Measurements from ENCODE around the gene MYPN.

The MYPN gene

DNA sequence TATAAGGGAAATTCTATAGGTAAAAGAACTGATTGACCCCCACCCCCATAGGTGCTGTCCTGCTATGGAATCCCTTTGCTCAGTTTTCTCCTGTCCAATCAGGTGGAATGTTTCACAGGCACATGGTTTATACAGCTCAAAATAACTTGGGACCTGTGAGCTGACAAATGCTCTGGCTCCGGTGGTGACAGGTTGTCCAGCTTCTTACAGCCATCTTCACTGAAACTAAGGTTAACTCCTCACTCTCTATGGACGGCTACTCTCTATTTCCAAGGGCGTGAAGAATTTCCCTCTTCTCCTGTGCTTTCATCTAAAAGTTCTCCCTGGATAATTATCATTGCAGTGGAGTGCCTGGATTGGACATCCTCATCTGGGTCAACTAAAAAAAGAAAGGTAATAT lies at the start of gene MYPN:
Gene MYPN, plus strand, starts transcription at position 158 of the 400 bp plus-strand sequence. CDS start 11,951 bp downstream, outside the sequence.
- TF ChIP-seq CTCF (IDR thresholded peaks at IDR 0.05), result no peak
- no peak for DNase-seq
- H3K36me3 ChIP-seq, result no peaks in the 10 kb centered on the region
- H3K4me3 ChIP-seq, result no peak within 1 kb of the TSS
- no peaks in the 10 kb centered on the region for H3K9me3 ChIP-seq
- intact Hi-C loops (cut with DNase I; ENCODE audit: low total_unique reads), result no loop called here
- H3K4me1 ChIP-seq, result no peaks in the 10 kb centered on the region
- no peaks in the 10 kb centered on the region for H3K27me3 ChIP-seq
- no peak within 1 kb of the TSS for H3K27ac ChIP-seq

DNA sequence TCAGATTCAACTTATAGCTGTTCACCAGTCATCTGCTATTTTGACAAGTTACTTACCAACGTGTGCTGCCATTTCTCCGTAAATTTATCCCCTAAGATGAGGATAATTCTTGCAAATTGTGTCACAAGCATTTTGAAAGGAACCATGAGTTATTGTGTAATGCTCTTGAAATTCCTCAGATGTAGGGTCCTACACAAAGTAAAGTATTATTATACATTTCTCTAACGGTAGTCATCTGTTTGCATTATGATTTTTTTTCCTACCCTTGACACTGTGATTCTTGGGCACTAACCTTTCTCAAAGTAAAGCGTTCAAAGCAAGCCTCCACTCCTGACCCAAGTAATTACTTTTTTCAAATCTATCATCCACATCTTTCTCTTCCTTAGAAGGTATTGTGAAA lies 42.3 kb upstream of the MYPN start:
- H3K4me1 ChIP-seq, result peaks cover 0 to 34% (median 1%) of the 10 kb centered on the region in 4 donors
- no peak for DNase-seq
- no peaks in the 10 kb centered on the region for H3K9me3 ChIP-seq
- H3K4me3 ChIP-seq, result no peak overlapping the region
- H3K36me3 ChIP-seq, result peaks cover 0 to 11% (median 5%) of the 10 kb centered on the region in 3 donors
- intact Hi-C loops (cut with DNase I; ENCODE audit: low total_unique reads), result no loop called here
- no peak overlapping the region for H3K27ac ChIP-seq
- no peaks in the 10 kb centered on the region for H3K27me3 ChIP-seq
- TF ChIP-seq CTCF (IDR thresholded peaks at IDR 0.05), result no peak

DNA sequence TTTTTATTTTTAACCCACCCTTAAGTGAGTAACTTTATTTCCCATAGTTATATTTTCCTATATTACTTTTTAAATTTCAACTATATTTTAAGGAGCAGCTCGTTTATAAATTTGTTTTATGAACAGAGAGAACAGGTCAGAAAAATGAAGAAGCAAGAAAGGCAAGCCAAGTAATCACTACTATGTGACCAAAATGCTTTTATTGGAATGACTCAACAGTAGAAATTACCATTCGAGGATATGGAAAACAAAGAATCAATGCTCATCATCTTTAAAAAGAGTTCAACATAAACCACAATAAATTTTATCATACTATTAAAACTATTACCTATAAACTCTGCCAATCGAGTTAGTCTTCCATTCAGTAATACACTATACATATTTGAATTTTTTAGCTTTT lies 41.8 kb upstream of the MYPN start:
- no peaks in the 10 kb centered on the region for H3K27me3 ChIP-seq
- H3K27ac ChIP-seq, result no peak overlapping the region
- no peak overlapping the region for H3K4me3 ChIP-seq
- intact Hi-C loops (cut with DNase I; ENCODE audit: low total_unique reads), result no loop called here
- TF ChIP-seq CTCF (IDR thresholded peaks at IDR 0.05), result no peak
- DNase-seq, result no peak
- peaks cover 0 to 39% (median 4%) of the 10 kb centered on the region in 4 donors for H3K4me1 ChIP-seq
- peaks cover 0 to 11% (median 5%) of the 10 kb centered on the region in 3 donors for H3K36me3 ChIP-seq
- no peaks in the 10 kb centered on the region for H3K9me3 ChIP-seq

DNA sequence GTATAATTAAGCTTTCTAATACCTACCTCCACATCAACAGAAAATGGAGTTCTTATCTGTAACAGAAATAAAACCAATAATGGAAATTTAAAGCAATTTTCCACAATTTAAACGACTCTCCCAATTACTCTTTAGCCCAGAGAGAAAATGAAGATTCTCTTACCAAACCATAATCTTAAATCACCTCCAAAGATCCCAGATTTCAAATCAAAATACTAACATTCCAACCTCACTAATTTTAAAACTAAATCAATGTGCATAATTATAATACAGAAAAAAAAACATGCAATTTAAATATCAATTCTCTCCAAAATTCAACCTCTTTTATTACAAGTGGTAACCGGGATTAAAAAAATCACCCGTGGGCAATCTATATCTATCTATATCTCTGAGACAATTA lies 35.7 kb upstream of the MYPN start:
- Histone ChIP-seq H3K27ac (peak overlapping the region in 1 of 2 donors; percentile 94), H3K36me3 (peaks cover 0 to 11% (median 0%) of the 10 kb centered on the region in 3 donors), H3K9me3 (no peaks in the 10 kb centered on the region), H3K4me3 (peak overlapping the region; percentile 72 to 99), H3K27me3 (no peaks in the 10 kb centered on the region), H3K4me1 (peaks cover 0 to 49% (median 15%) of the 10 kb centered on the region in 4 donors)
- DNase-seq, result no peak
- intact Hi-C loops (cut with DNase I; ENCODE audit: low total_unique reads), result loop anchor here (10.0 kb wide), 2 partner anchors 189 to 261 kb away; partner anchors contain the start of genes HNRNPH3, PBLD and SIRT1
- no peak for TF ChIP-seq CTCF (IDR thresholded peaks at IDR 0.05)

DNA sequence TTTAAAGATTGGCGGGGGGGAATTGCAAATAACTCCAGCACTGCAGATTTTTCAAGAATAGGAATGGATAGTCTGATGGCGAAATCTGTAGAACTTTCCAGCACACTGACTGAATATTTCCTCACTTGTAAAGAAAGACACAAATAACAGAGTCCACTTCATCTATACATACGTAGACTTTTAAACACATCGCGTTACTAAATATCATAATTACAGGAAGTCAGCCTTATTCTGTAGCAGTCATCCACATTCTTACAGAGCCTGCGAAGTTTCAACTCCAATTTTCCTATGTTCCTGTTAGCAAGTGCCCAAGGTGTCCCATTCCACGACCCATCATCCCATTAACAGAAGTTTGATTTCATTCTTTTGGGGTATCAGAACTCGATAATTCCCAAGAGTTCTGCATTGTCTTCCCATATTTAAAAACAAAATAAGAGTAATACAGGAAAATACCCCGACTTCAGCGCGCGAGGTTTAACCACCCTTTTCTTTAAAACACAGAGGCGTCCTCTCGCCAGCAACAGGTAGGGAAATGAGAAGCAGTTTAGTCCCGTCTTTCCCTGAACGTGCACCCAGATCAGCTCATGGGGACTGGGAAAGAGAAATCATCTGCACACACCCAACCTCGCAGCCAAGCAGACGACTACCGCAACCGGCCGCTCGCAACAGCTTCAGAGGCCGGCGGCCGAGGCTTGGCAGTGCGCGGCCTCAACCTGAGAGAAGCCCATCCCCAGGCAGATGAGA lies 35.1 kb upstream of the MYPN start:
- no peak for TF ChIP-seq CTCF (IDR thresholded peaks at IDR 0.05)
- Histone ChIP-seq H3K9me3 (no peaks in the 10 kb centered on the region), H3K36me3 (peaks cover 0 to 11% (median 0%) of the 10 kb centered on the region in 3 donors), H3K4me1 (peaks cover 0 to 49% (median 15%) of the 10 kb centered on the region in 4 donors), H3K27ac (peak overlapping the region; percentile 94 to 99), H3K27me3 (no peaks in the 10 kb centered on the region), H3K4me3 (peak overlapping the region; percentile 72 to 99)
- intact Hi-C loops (cut with DNase I; ENCODE audit: low total_unique reads), result loop anchor here (10.0 kb wide), 2 partner anchors 189 to 261 kb away; partner anchors contain the start of genes HNRNPH3, PBLD and SIRT1
- no peak for DNase-seq
